Tibial nerve (tissue), 4 donors: ENCODE results near the gene CFAP20. TPM values are rescaled to one million over a fixed set of nuclear protein-coding genes. Genes with fewer than 3 reads are reported as not detected.

Experiments
- DNase-seq, 2 donors: peaks; one replicate each; pipeline ENCODE4 v3.0.0-alpha.2; 2019; ENCODE audit warnings: low spot score in 2 of 2
- H3K27ac ChIP-seq, 4 donors: fragments of 200-600 bp; sonication (generic) in 3 of 4; one replicate each; pipeline ENCODE4 v1.5.1; 2017 to 2019; ENCODE audit warnings: mild to moderate bottlenecking in 1 of 4
- H3K27me3 ChIP-seq, 2 donors: fragments of 200-600 bp; sonication (generic) in 1 of 2; one replicate each; pipeline versions ENCODE4 v1.5.1 to v1.6.0; 2017 to 2019
- H3K36me3 ChIP-seq, 3 donors: fragments of 200-600 bp; sonication (generic); one replicate each; pipeline ENCODE4 v1.5.1; 2018 to 2019
- H3K4me1 ChIP-seq, 4 donors: fragments of 200-600 bp; sonication (generic) in 3 of 4; one replicate each; pipeline ENCODE4 v1.5.1; 2017 to 2019
- H3K4me3 ChIP-seq, 4 donors: fragments of 200-600 bp; sonication (generic) in 3 of 4; one replicate each; pipeline ENCODE4 v1.5.1; 2017 to 2019; ENCODE audit warnings: mild to moderate bottlenecking in 1 of 4, moderate library complexity in 1 of 4
- H3K9me3 ChIP-seq, 4 donors: fragments of 200-600 bp; sonication (generic) in 3 of 4; one replicate each; pipeline ENCODE4 v1.5.1; 2017 to 2019
- CTCF ChIP-seq, 5 experiments: fragments of 200-600 bp in 3 of 5; fragments of 450-650 bp in 2 of 5; sonication (generic) in 3 of 5; IDR thresholded peaks; one replicate each; pipeline ENCODE4 v1.5.1; 2016 to 2019; ENCODE audit warnings: antibody characterized with exemption in 5 of 5, mild to moderate bottlenecking in 3 of 5, moderate library complexity in 2 of 5
- EP300 ChIP-seq, 2 donors: sonication (generic); formaldehyde crosslinking; IDR thresholded peaks; one replicate each; pipeline ENCODE4 v1.6.1; 2017; ENCODE audit warnings: antibody characterized with exemption in 2 of 2, mild to moderate bottlenecking in 1 of 2
- POLR2A ChIP-seq, 2 donors: fragments of 450-650 bp; IDR thresholded peaks; one replicate each; pipeline ENCODE4 v1.6.1; 2017; ENCODE audit warnings: antibody characterized with exemption in 2 of 2, mild to moderate bottlenecking in 2 of 2, moderate library complexity in 2 of 2
- WGBS, 2 donors: methylation state at CpG; one replicate each; pipeline ENCODE4 v1.1.5; 2018; 5-methylcytosine and 5-hydroxymethylcytosine counted together
- total RNA-seq, 4 donors: library from RNA; depleted of rRNA; stranded (reverse); fragments of >200 nt; gene quantifications; one replicate each; pipeline ENCODE4 v1.1.0, GENCODE V29; 2016

Gene CFAP20
- total RNA-seq, 4 donors from 2014 or later, result 19.9 to 32.4 (median 25.6) TPM

GRCh38 chr16:58109330-58109729, 19.9 kb downstream of the CFAP20 start:
- Histone ChIP-seq H3K4me1 (peaks cover 0 to 14% (median 0%) of the 10 kb centered on the region in 4 donors), H3K36me3 (peaks cover 0 to 32% (median 6%) of the 10 kb centered on the region in 3 donors), H3K27ac (no peak overlapping the region), H3K27me3 (no peaks in the 10 kb centered on the region), H3K4me3 (no peak overlapping the region), H3K9me3 (no peaks in the 10 kb centered on the region)
- 64 to 76% methylated on average over 8 of the region's 8 CpGs for WGBS, 2 donors
- TF ChIP-seq CTCF (IDR thresholded peaks at IDR 0.05) (no peak), POLR2A (IDR thresholded peaks at IDR 0.05) (no peak), EP300 (IDR thresholded peaks at IDR 0.05) (no peak)
- no peak for DNase-seq

GRCh38 chr16:58107709-58108108, 21.5 kb downstream of the CFAP20 start:
- Histone ChIP-seq H3K9me3 (no peaks in the 10 kb centered on the region), H3K4me1 (peaks cover 0 to 14% (median 0%) of the 10 kb centered on the region in 4 donors), H3K27me3 (no peaks in the 10 kb centered on the region), H3K27ac (no peak overlapping the region), H3K36me3 (peaks cover 0 to 15% (median 0%) of the 10 kb centered on the region in 3 donors), H3K4me3 (no peak overlapping the region)
- 89 to 91% methylated on average over 2 of the region's 2 CpGs for WGBS, 2 donors
- TF ChIP-seq EP300 (IDR thresholded peaks at IDR 0.05) (no peak), CTCF (IDR thresholded peaks at IDR 0.05) (no peak), POLR2A (IDR thresholded peaks at IDR 0.05) (no peak)
- no peak for DNase-seq

GRCh38 chr16:58107228-58107627, 22.0 kb downstream of the CFAP20 start:
- no peak overlapping the region for H3K27ac ChIP-seq
- H3K4me1 ChIP-seq, result peaks cover 0 to 14% (median 0%) of the 10 kb centered on the region in 4 donors
- H3K27me3 ChIP-seq, result no peaks in the 10 kb centered on the region
- DNase-seq, result no peak
- no peak for TF ChIP-seq CTCF (IDR thresholded peaks at IDR 0.05)
- no peak for TF ChIP-seq POLR2A (IDR thresholded peaks at IDR 0.05)
- no peak for TF ChIP-seq EP300 (IDR thresholded peaks at IDR 0.05)
- peaks cover 0 to 11% (median 0%) of the 10 kb centered on the region in 3 donors for H3K36me3 ChIP-seq
- 64 to 65% methylated on average over 2 of the region's 2 CpGs for WGBS, 2 donors
- H3K4me3 ChIP-seq, result no peak overlapping the region
- H3K9me3 ChIP-seq, result no peaks in the 10 kb centered on the region

- Histone ChIP-seq H3K27me3 (no peaks in the 10 kb centered on the region), H3K4me1 (peaks cover 0 to 8% (median 0%) of the 10 kb centered on the region in 4 donors), H3K27ac (no peak overlapping the region), H3K36me3 (no peaks in the 10 kb centered on the region), H3K9me3 (no peaks in the 10 kb centered on the region), H3K4me3 (no peak overlapping the region)
- DNase-seq, result no peak
- 0 to 15% methylated on average over 1 of the region's 1 CpG for WGBS, 2 donors
- no peak for TF ChIP-seq CTCF (IDR thresholded peaks at IDR 0.05)
- no peak for TF ChIP-seq EP300 (IDR thresholded peaks at IDR 0.05)
- no peak for TF ChIP-seq POLR2A (IDR thresholded peaks at IDR 0.05)
Measured at GRCh38 chr16:58105631-58106030, 23.6 kb downstream of the CFAP20 start.

GRCh38 chr16:58102665-58103392, 26.4 kb downstream of the CFAP20 start:
- H3K9me3 ChIP-seq, result no peaks in the 10 kb centered on the region
- H3K27ac ChIP-seq, result no peak overlapping the region
- no peaks in the 10 kb centered on the region for H3K27me3 ChIP-seq
- H3K36me3 ChIP-seq, result no peaks in the 10 kb centered on the region
- H3K4me3 ChIP-seq, result no peak overlapping the region
- no peak for DNase-seq
- no peak for TF ChIP-seq CTCF (IDR thresholded peaks at IDR 0.05)
- WGBS, 2 donors, result 70 to 74% methylated on average over 15 of the region's 15 CpGs
- no peaks in the 10 kb centered on the region for H3K4me1 ChIP-seq
